H1 (cell line): ENCODE data around the gene LCN9. TPM values are rescaled to one million over a fixed set of nuclear protein-coding genes. Genes with fewer than 3 reads are reported as not detected.

Experiments used
- CHD1 ChIP-seq: IDR thresholded peaks from 2 replicates; pipeline ENCODE4 v1.6.1; 2012; ENCODE audit warnings: low read depth, low read length, improper control_type of control experiment
- FOSL1 ChIP-seq: IDR thresholded peaks from 2 replicates; pipeline ENCODE4 v1.6.1; 2011; ENCODE audit warnings: mild to moderate bottlenecking, low read depth, low read length, moderate library complexity; ENCODE audit not compliant: insufficient read depth
- GABPA ChIP-seq: IDR thresholded peaks from 2 replicates; pipeline ENCODE4 v1.6.1; 2011; ENCODE audit warnings: mild to moderate bottlenecking, low read length, moderate library complexity, borderline replicate concordance; ENCODE audit not compliant: insufficient read depth
- PHF8 ChIP-seq: fragments of 200-600 bp; sonication (generic); conservative IDR thresholded peaks from 2 replicates; pipeline ENCODE4 v1.7.1; 2012; ENCODE audit warnings: low read depth, mild to moderate bottlenecking, inconsistent platforms, low read length, moderate library complexity
- POLR2A ChIP-seq, 2 experiments: IDR thresholded peaks; 1 replicate in 1 of 2; 2 replicates in 1 of 2; pipeline ENCODE4 v1.6.1; 2011; ENCODE audit warnings: low read depth in 2 of 2, low read length in 2 of 2, mild to moderate bottlenecking in 2 of 2; ENCODE audit errors: control extremely low read depth in 1 of 2
- RXRA ChIP-seq: IDR thresholded peaks from 2 replicates; pipeline ENCODE4 v1.6.1; 2011; ENCODE audit warnings: low read depth, mild to moderate bottlenecking, low read length, moderate library complexity; ENCODE audit not compliant: insufficient read depth
- SIX5 ChIP-seq: IDR thresholded peaks from 2 replicates; pipeline ENCODE4 v1.6.1; 2011; ENCODE audit warnings: mild to moderate bottlenecking, low read depth, low read length
- SRF ChIP-seq: IDR thresholded peaks from 2 replicates; pipeline ENCODE4 v1.6.1; 2011; ENCODE audit warnings: mild to moderate bottlenecking, low read depth, low read length, moderate library complexity
- polyA plus RNA-seq, 7 experiments: library from polyadenylated mRNA; depleted of rRNA in 3 of 7; stranded (reverse) in 5 of 7; unstranded in 2 of 7; fragments of >200 nt in 5 of 7; fragments of 200-250 nt in 2 of 7; gene quantifications; 1 replicate in 5 of 7; 2 replicates in 1 of 7; 4 replicates in 1 of 7; pipeline versions ENCODE4 v1.2.1 to v1.2.3, GENCODE V29; 2011 to 2013; ENCODE audit warnings: missing spikeins in 2 of 7, mixed read lengths in 2 of 7
- total RNA-seq: library from RNA; stranded (reverse); fragmentation: NEBNext Ultra II Directional; extraction: Animal tissue kit (Norgen Biotek cat#: 25700); gene quantifications from 2 replicates; pipeline ENCODE4 v1.2.1, GENCODE V29; 2021
- TF ChIP-seq, protein P1 (sequence below): fragments of 300-600 bp; sonication (generic); IDR thresholded peaks from 2 replicates; pipeline ENCODE4 v1.7.1; 2012; ENCODE audit warnings: low read length, moderate library complexity, mild to moderate bottlenecking, inconsistent platforms; ENCODE audit not compliant: insufficient replicate concordance
- TF ChIP-seq, protein P2 (sequence below): IDR thresholded peaks from 2 replicates; pipeline ENCODE4 v1.6.1; 2012; ENCODE audit warnings: inconsistent platforms

LCN9 gene
- total and polyA plus RNA-seq, 2 of the 8 experiments (the other 6 are each of a cell fraction or from before 2014, with no cell fraction given): 2.3 to 3.1 TPM

DNA sequence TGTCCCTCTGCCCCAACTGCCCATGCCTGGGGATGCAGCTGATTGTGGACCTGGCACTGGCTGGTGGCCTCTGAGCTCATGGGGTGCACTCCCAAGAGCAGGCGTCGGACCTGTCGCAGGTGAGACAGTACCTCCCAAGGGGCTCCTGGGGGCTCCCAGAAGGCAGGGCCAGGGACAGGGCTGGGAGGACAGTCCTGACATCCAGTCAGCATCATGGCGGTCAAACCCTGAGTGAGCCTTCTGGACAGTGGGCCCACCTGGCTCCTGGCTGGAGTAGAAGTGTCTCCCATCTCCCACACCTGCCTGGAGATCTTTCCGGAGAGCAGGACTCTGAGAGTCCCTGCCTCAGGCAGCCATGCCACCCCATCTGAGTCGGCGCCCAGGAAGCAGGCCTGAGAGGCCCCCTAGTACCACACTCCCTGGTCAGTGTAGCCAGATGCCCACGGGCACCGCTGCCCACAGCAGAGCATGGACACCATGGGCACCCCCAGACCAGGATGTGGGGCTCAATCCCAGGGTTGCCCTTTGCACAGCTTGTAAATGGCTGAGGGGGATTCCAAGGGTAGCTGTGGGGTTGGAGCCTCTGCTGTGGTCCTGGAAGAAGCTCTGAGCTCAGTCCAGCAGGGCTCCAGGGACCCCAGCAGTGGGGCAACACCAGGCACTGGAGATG is 6.6 kb downstream of the LCN9 start (continued):
- TF ChIP-seq, protein P1, sequence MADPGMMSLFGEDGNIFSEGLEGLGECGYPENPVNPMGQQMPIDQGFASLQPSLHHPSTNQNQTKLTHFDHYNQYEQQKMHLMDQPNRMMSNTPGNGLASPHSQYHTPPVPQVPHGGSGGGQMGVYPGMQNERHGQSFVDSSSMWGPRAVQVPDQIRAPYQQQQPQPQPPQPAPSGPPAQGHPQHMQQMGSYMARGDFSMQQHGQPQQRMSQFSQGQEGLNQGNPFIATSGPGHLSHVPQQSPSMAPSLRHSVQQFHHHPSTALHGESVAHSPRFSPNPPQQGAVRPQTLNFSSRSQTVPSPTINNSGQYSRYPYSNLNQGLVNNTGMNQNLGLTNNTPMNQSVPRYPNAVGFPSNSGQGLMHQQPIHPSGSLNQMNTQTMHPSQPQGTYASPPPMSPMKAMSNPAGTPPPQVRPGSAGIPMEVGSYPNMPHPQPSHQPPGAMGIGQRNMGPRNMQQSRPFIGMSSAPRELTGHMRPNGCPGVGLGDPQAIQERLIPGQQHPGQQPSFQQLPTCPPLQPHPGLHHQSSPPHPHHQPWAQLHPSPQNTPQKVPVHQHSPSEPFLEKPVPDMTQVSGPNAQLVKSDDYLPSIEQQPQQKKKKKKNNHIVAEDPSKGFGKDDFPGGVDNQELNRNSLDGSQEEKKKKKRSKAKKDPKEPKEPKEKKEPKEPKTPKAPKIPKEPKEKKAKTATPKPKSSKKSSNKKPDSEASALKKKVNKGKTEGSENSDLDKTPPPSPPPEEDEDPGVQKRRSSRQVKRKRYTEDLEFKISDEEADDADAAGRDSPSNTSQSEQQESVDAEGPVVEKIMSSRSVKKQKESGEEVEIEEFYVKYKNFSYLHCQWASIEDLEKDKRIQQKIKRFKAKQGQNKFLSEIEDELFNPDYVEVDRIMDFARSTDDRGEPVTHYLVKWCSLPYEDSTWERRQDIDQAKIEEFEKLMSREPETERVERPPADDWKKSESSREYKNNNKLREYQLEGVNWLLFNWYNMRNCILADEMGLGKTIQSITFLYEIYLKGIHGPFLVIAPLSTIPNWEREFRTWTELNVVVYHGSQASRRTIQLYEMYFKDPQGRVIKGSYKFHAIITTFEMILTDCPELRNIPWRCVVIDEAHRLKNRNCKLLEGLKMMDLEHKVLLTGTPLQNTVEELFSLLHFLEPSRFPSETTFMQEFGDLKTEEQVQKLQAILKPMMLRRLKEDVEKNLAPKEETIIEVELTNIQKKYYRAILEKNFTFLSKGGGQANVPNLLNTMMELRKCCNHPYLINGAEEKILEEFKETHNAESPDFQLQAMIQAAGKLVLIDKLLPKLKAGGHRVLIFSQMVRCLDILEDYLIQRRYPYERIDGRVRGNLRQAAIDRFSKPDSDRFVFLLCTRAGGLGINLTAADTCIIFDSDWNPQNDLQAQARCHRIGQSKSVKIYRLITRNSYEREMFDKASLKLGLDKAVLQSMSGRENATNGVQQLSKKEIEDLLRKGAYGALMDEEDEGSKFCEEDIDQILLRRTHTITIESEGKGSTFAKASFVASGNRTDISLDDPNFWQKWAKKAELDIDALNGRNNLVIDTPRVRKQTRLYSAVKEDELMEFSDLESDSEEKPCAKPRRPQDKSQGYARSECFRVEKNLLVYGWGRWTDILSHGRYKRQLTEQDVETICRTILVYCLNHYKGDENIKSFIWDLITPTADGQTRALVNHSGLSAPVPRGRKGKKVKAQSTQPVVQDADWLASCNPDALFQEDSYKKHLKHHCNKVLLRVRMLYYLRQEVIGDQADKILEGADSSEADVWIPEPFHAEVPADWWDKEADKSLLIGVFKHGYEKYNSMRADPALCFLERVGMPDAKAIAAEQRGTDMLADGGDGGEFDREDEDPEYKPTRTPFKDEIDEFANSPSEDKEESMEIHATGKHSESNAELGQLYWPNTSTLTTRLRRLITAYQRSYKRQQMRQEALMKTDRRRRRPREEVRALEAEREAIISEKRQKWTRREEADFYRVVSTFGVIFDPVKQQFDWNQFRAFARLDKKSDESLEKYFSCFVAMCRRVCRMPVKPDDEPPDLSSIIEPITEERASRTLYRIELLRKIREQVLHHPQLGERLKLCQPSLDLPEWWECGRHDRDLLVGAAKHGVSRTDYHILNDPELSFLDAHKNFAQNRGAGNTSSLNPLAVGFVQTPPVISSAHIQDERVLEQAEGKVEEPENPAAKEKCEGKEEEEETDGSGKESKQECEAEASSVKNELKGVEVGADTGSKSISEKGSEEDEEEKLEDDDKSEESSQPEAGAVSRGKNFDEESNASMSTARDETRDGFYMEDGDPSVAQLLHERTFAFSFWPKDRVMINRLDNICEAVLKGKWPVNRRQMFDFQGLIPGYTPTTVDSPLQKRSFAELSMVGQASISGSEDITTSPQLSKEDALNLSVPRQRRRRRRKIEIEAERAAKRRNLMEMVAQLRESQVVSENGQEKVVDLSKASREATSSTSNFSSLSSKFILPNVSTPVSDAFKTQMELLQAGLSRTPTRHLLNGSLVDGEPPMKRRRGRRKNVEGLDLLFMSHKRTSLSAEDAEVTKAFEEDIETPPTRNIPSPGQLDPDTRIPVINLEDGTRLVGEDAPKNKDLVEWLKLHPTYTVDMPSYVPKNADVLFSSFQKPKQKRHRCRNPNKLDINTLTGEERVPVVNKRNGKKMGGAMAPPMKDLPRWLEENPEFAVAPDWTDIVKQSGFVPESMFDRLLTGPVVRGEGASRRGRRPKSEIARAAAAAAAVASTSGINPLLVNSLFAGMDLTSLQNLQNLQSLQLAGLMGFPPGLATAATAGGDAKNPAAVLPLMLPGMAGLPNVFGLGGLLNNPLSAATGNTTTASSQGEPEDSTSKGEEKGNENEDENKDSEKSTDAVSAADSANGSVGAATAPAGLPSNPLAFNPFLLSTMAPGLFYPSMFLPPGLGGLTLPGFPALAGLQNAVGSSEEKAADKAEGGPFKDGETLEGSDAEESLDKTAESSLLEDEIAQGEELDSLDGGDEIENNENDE: no peak
- TF ChIP-seq SIX5: no peak
- TF ChIP-seq SRF: no peak
- TF ChIP-seq PHF8: no peak
- no peak for TF ChIP-seq FOSL1
- no peak for TF ChIP-seq GABPA
- no peak for TF ChIP-seq CHD1
- TF ChIP-seq, protein P2, sequence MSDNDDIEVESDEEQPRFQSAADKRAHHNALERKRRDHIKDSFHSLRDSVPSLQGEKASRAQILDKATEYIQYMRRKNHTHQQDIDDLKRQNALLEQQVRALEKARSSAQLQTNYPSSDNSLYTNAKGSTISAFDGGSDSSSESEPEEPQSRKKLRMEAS: no peak
- no peak for TF ChIP-seq RXRA
- no peak for TF ChIP-seq POLR2A (IDR thresholded peaks at IDR 0.05; ENCODE audit: control extremely low read depth in 1 of 2, low read depth in 2 of 2, low read length in 2 of 2)
